T-helper 9 cell (primary cell): Measurements from ENCODE around the gene CASP5.

Experiments used
- DNase-seq: peaks from one replicate; pipeline ENCODE4 v3.0.0-alpha.2; 2020

The CASP5 gene

DNA sequence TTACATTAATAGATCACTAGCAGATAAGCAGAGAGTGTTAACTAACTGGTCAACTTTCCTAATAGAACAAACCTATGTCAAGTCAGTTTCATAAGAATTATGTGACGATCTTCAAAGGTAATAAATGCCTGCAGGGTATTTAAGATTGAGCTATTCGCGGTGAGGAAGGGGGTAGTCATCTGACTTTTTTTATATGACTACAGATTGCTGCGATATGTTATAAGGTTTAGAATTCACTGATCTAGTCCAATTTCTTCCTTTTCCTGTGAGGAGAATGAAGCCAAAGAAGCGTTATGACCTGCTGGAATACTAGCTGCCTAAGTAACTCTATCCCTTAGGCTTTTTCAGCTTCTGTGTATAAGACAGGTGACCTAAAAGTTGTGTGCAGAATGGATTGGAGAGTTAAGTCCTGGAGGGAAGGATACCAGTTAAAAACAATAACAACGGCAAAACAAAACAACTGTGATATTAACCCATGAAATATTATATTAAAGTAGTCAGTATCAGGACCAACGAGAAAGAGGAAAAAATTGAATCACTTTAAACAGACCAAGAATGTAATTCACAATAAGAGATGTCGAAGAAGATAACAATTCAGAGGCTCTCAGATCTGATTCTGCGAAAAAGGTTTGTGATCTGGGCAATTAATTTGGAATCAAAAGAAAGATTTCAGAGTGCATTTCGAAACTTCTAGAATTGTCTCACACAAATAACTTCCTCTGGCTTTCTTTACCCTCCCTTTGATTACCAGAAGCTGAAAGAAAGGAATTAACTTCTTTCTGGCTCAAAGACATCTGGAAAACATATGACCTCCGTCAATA is 55.2 kb downstream of the CASP5 start:
- DNase-seq, result no peak

DNA sequence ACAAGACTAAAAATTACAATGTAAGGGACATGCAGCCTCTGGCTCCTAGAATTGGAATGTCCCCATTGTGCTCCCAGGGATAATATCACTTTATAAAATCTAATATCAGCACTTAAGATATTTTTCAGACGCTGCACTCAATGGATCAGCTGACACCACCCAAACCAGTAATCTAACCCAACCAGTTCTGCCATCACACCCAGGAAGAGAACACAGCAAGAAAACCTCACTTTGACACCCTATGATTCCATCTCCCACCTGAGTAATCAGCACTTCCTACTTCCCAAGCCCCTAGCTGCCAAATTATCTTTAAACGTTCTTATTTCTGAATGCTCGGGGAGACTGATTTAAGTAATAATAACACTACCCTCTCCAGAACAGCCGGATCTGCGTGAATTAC is 57.2 kb downstream of the CASP5 start:
- no peak for DNase-seq

DNA sequence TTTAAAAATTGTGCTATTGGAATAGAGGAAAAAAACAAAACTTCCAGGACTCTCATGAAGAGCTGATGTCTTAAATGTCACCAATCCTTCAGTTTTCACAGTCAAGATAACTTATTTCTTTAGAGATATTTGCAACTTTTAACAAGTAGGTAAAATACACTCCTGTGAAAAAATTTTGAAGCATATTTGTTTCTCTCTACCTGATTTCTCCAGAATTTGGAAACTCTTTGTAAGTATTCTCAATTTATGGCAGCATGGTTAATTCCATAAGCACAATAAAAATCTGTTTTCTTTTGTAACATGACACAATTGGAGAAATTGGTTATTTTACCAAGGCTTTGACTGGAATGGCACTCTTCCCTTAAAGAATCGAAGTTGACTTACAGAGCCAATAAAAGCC is 58.7 kb downstream of the CASP5 start:
- DNase-seq, result no peak

DNA sequence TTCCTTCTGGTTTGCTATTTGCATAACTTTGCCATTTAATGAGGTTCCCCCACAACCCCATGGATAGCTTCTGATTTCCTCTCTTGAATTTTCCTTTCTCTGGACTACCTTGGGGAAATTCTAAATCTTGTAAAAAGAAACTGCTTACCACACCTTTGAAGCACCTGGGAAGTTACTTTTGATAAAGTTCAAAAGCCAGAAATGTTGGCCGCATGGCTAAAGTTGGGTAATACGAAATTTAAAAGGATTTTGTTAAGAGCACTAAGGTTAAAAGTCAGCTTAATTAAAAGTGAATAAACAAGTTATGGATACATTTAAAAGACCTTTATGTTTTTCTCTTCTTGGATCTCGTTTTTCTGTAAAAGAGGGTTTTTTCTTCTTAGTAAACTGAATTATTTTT is 60.1 kb downstream of the CASP5 start:
- no peak for DNase-seq

DNA sequence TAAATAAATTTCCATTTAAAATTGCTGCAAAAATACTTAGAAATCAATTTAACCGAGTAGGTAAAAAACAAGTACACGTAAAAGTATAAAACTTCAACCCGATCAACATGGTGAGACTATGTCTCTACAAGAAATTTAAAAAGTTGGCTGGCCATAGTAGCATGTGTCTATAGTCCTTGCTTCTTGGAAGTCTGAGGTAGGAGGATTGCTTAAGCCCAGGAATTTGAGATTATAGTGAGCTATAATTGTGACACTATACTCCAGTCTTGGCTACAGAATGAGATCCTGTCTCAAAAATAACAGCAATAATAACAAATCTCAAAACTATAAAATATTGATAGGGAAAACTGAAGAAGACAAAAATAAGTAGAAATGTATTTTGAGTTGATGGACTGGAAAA is 65.7 kb downstream of the CASP5 start:
- DNase-seq, result no peak

DNA sequence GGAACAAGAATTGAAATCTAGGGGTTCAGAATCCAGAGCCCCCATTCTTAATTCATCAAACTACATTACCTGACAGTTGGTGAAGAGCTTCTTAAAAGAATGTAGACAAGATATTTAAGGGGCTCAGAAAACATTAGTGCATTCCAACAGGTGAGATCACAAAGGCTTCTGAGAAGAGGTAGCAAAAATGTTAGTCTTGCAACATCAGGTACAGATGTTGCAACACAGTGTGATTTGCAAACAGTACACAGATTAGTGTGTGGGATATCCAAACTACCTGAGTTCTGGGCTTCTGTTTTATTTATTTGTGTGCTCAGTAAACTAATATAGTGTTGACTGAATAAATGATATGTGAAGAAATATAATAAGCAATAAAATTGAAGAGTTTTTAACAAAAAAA is 66.4 kb downstream of the CASP5 start:
- DNase-seq, result no peak

DNA sequence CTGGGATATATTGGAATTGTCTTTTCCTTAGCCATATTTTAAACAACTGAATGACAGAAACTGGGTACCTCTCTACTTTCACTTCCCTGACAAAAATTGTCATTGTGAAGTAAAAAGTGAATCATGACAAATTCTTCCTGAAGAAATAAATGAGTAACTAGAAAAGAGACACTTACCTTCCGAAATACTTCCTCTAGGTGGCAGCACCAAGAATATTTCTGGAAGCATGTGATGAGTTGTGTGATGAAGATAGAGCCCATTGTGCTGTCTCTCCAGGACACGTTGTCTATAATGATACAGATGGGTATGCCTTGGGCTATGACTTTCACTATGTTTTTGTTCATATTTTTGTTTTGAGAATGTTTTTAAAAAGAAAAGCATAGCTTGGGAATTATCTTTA is 76.1 kb downstream of the CASP5 start:
- no peak for DNase-seq
